Psoas muscle (tissue), 8 donors: ENCODE measurements around the gene GDPD2. TPM values are rescaled to one million over a fixed set of nuclear protein-coding genes. Genes with fewer than 3 reads are reported as not detected.

Experiments
- ATAC-seq, 4 donors: fragments of 200-7000 bp; cut with Tn5 transposase; one replicate each; pipeline ENCODE4 v1.9.1; 2020; ENCODE audit warnings: moderate library complexity in 3 of 4, mild to moderate bottlenecking in 2 of 4
- DNase-seq, 2 donors: peaks; one replicate each; pipeline ENCODE4 v3.0.0-alpha.2; 2020
- H3K27ac ChIP-seq: fragments of 200-600 bp; one replicate; pipeline ENCODE4 v1.8.0; 2022
- H3K27me3 ChIP-seq, 3 donors: fragments of 200-600 bp in 1 of 3; one replicate each; pipeline versions ENCODE4 v1.6.1 to v1.8.0; 2013 to 2022; ENCODE audit warnings: low read length in 2 of 3, mild to moderate bottlenecking in 2 of 3, moderate library complexity in 1 of 3; ENCODE audit not compliant: insufficient read depth in 3 of 3
- H3K36me3 ChIP-seq, 2 donors: fragments of 200-600 bp in 1 of 2; one replicate each; pipeline versions ENCODE4 v1.6.1 to v1.8.0; 2013 to 2022; ENCODE audit warnings: low read depth in 1 of 2, mild to moderate bottlenecking in 1 of 2, moderate library complexity in 1 of 2; ENCODE audit not compliant: insufficient read depth in 1 of 2
- H3K4me1 ChIP-seq: fragments of 200-600 bp; one replicate; pipeline ENCODE4 v1.8.0; 2022
- H3K4me3 ChIP-seq: fragments of 200-600 bp; one replicate; pipeline ENCODE4 v1.8.0; 2022; ENCODE audit warnings: mild to moderate bottlenecking
- H3K9me3 ChIP-seq: fragments of 200-600 bp; one replicate; pipeline ENCODE4 v1.8.0; 2022
- WGBS, 3 donors: extraction: QIAGEN DNeasy Blood & Tissue Kit; methylation state at CpG; one replicate each; pipeline versions ENCODE4 v1.1.6 to v1.1.7; 2013; 5-methylcytosine and 5-hydroxymethylcytosine counted together
- intact Hi-C, 2 donors: fragments of 100-400 bp; cut with DNase I; formaldehyde crosslinking; loops; one replicate each; pipeline versions ENCODE4 v1.11.0 to v1.14.2; 2022
- polyA plus RNA-seq, 3 donors: library from polyadenylated mRNA; stranded (reverse); fragments of 200-250 nt; gene quantifications; one replicate each; pipeline ENCODE4 v1.2.3, GENCODE V29; 2013
- total RNA-seq, 4 donors: library from RNA; stranded (reverse); fragmentation: NEBNext Ultra II Directional in 2 of 4; extraction: Animal tissue kit (Norgen Biotek cat#: 25700) in 2 of 4; gene quantifications; one replicate each; pipeline versions ENCODE4 v1.2.1 to v1.2.4, GENCODE V29; 2021 to 2023
- TF ChIP-seq, protein P1 (sequence below): fragments of 200-600 bp; IDR thresholded peaks from one replicate; pipeline ENCODE4 v1.8.0; 2022; ENCODE audit warnings: antibody characterized with exemption
- donor health status: healthy with polysubstance abuse.
- donor health status: DM: no; HTN: no; CAD: no; lungs with moderate emphysema.
- donor health status: Bipolar disorder and iron deficiency.
- donor health status: healthy.
- donor health status: DM: yes; HTN: yes; CAD: no.
- donor health status: DM: no; HTN: no; CAD: no.
- donor health status: DM: no; HTN: no; CAD: no.
- donor health status: DM: yes; HTN: yes; CAD: no.

Gene GDPD2
- total and polyA plus RNA-seq, 7 donors = 0.01 TPM; not detected in 6

DNA sequence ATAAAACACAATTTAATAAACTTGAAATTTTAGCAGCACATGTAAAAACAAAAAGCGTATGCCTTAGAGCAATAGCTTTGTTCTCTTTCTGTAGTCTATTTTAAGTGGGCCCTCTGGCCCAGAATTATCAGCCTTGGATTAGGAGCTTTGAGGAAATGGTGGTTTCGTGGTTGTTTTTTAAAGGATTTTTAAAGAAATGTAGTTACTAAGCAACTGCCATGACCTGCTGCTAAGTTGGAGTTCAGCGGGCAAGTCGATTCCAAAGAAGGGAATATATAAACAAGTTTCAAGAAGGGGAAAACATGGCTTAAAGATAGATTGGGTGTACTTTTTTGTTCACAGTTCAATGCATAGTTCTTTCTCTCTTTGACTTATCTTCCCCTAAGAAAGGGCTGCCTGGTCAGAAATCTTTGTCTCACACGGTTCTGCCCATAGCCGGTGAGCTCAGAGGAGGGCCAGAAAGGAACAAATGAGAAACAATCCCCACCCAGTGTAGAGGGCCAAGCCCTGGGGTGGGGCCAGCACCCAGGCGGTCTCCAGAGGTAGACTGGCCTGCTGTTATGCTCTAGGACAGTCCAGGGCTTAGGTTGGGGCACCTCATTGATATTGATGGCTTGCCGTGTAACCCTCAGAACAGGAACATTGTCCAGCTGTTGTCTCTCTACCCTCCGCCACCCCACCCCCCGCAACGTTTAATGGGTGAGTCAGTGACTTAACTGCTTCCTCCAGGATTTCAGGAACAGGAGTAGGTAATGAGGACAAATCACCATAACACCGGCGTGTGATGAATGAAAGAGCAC, 54.0 kb downstream of the GDPD2 start:
- Histone ChIP-seq H3K27ac (no peak overlapping the region), H3K36me3 (no peaks in the 10 kb centered on the region), H3K9me3 (no peaks in the 10 kb centered on the region), H3K4me1 (peaks cover 6% of the 10 kb centered on the region), H3K27me3 (peaks cover 0 to 16% (median 0%) of the 10 kb centered on the region in 3 donors), H3K4me3 (no peak overlapping the region)
- TF ChIP-seq, protein P1, sequence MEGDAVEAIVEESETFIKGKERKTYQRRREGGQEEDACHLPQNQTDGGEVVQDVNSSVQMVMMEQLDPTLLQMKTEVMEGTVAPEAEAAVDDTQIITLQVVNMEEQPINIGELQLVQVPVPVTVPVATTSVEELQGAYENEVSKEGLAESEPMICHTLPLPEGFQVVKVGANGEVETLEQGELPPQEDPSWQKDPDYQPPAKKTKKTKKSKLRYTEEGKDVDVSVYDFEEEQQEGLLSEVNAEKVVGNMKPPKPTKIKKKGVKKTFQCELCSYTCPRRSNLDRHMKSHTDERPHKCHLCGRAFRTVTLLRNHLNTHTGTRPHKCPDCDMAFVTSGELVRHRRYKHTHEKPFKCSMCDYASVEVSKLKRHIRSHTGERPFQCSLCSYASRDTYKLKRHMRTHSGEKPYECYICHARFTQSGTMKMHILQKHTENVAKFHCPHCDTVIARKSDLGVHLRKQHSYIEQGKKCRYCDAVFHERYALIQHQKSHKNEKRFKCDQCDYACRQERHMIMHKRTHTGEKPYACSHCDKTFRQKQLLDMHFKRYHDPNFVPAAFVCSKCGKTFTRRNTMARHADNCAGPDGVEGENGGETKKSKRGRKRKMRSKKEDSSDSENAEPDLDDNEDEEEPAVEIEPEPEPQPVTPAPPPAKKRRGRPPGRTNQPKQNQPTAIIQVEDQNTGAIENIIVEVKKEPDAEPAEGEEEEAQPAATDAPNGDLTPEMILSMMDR = no peak
- peak in 3 of 4 donors; percentile 10 to 50 (median 38) for ATAC-seq
- intact Hi-C loops = no loop called here
- DNase-seq = peak in 1 of 2 donors; percentile 19
- 51 to 61% (median 52%) methylated on average over 13 of the region's 13 CpGs for WGBS, 3 donors

DNA sequence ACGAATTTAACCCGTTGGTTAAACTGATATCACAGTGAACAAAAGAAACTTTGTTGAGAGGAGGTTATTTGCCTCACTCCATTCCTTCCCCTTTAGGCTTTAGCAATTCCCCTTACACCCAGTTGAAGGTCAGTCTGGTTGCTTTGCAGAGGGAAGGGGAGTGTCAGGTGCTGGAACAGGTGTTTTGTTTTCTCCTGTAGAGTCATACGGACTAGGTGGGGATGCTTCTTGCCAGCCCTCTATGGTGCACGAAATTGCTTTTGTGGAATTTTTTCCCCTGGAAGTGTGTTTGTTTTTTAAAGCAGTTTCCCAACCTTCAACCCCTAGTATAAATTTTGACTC, 54.6 kb downstream of the GDPD2 start:
- DNase-seq (no peak), ATAC-seq (no peak)
- Histone ChIP-seq H3K9me3 (no peaks in the 10 kb centered on the region), H3K36me3 (no peaks in the 10 kb centered on the region), H3K27me3 (peaks cover 0 to 16% (median 0%) of the 10 kb centered on the region in 3 donors), H3K4me1 (peaks cover 6% of the 10 kb centered on the region), H3K4me3 (no peak overlapping the region), H3K27ac (no peak overlapping the region)
- intact Hi-C loops = no loop called here
- WGBS, 3 donors = 39 to 70% (median 45%) methylated on average over 4 of the region's 4 CpGs
- TF ChIP-seq, protein P1 = no peak

DNA sequence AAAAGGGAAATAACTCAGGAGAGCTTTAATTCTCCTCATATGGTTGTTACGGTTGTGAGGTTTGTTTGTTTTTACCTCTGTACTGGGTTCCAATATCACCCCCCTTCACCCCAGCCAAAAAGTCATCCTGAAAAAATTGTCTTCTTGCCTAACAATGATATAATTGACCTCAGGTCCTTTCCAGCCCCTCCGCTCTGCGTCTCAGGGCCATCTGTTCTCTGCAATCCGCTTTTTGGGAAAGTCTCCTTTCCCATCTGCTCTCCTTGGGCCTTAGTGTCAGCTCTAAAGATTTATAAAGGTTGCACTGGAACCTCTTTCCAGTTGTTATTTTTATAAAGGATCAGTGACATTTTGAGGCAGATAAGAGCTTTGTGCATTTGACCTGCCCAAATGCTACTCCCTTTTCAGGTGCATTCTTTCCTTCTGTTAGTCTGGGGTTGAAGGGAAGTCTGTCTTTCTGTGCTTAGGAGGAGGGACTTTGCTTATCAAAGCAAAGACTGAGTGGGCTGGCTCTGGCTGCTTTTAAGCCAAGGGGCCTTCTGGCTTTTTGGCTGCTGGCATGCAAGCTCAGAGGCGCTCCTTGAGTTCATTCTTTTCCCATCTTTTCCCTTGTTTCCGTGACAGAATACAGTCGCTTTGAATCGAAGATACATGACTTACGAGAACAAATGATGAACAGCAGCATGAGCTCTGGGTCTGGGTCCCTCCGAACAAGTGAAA, 55.6 kb downstream of the GDPD2 start:
- H3K27me3 ChIP-seq = peaks cover 0 to 16% (median 0%) of the 10 kb centered on the region in 3 donors
- H3K9me3 ChIP-seq = no peaks in the 10 kb centered on the region
- peaks cover 6% of the 10 kb centered on the region for H3K4me1 ChIP-seq
- DNase-seq (no peak), ATAC-seq (no peak)
- no peak overlapping the region for H3K4me3 ChIP-seq
- H3K36me3 ChIP-seq = no peaks in the 10 kb centered on the region
- intact Hi-C loops = no loop called here
- TF ChIP-seq, protein P1 = no peak
- H3K27ac ChIP-seq = no peak overlapping the region
- WGBS, 3 donors = 75 to 88% (median 86%) methylated on average over 10 of the region's 10 CpGs

DNA sequence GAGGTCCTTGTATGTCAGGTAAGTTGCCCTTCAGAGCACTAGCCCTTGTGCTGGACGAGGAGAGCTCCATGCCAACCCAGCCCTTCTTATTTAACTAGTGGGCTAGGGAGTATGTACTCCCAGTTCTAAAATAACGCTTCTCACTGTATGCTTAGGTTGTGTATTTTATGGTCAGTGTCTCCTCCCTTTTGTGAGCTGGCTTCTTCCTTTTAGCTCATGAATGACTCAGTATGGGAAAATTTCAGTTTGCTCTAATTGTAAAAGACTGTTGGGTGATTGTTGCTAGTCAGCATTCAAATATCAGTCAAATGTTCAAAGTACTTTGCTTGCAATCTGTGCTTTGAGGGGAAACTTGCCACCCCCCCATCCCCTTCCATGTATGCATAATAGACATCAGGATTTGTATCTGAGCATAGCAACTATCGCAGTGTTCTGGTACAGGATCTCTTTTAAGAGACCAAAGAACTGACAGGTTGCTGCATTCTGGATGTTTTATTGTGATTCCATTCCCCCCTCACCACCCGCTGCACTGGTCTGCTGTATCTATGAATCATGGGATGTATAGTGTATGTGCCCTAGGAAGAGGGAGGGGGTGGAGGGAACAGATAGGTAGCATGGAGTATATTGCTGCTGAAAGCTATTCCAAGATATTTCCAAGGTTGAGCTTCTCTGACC, 56.3 kb downstream of the GDPD2 start:
- TF ChIP-seq, protein P1 = no peak
- H3K27ac ChIP-seq = no peak overlapping the region
- intact Hi-C loops = no loop called here
- WGBS, 3 donors = 73 to 89% (median 75%) methylated on average over 4 of the region's 4 CpGs
- H3K9me3 ChIP-seq = no peaks in the 10 kb centered on the region
- H3K36me3 ChIP-seq = no peaks in the 10 kb centered on the region
- H3K4me3 ChIP-seq = no peak overlapping the region
- peaks cover 0 to 16% (median 0%) of the 10 kb centered on the region in 3 donors for H3K27me3 ChIP-seq
- DNase-seq (no peak), ATAC-seq (peak in 1 of 4 donors; percentile 15)
- peaks cover 6% of the 10 kb centered on the region for H3K4me1 ChIP-seq
